GM06990 (cell line): ENCODE data around the gene CALD1.
A peak's percentile ranks its signal among the peaks of the same experiment; 100 is the strongest.

Source experiments
- DNase-seq: peaks from one replicate; pipeline ENCODE4 v3.0.0-alpha.2; 2011; ENCODE audit not compliant: insufficient read length; ENCODE audit errors: extremely low read depth
- H3K27me3 ChIP-seq: replicated peaks from 2 replicates; pipeline ENCODE4 v1.6.0; 2011; ENCODE audit warnings: low read length; ENCODE audit not compliant: control insufficient read depth, insufficient read depth
- H3K36me3 ChIP-seq: 2 replicates; pipeline ENCODE4 v1.5.1; 2011; ENCODE audit warnings: low read length; ENCODE audit not compliant: control insufficient read depth, insufficient read depth
- H3K4me3 ChIP-seq: replicated peaks from 2 replicates; pipeline ENCODE4 v1.5.1; 2011; ENCODE audit warnings: low read depth, mild to moderate bottlenecking, control low read depth, low read length
- CTCF ChIP-seq: IDR thresholded peaks from 2 replicates; pipeline ENCODE4 v1.5.1; 2011; ENCODE audit warnings: low read length, control low read depth, mild to moderate bottlenecking, inconsistent platforms; ENCODE audit not compliant: insufficient read depth, poor library complexity, severe bottlenecking

The CALD1 gene

GRCh38 chr7:134766779-134767519, 12.5 kb upstream of the CALD1 start:
- DNase-seq: peak; percentile 46
- Histone ChIP-seq H3K4me3 (no peak overlapping the region), H3K27me3 (no peaks in the 10 kb centered on the region), H3K36me3 (no peaks in the 10 kb centered on the region)
- no peak for TF ChIP-seq CTCF

GRCh38 chr7:134767520-134768168, 11.8 kb upstream of the CALD1 start:
- DNase-seq: no peak
- H3K4me3 ChIP-seq: no peak overlapping the region
- no peak for TF ChIP-seq CTCF
- no peaks in the 10 kb centered on the region for H3K27me3 ChIP-seq
- no peaks in the 10 kb centered on the region for H3K36me3 ChIP-seq

GRCh38 chr7:134768243-134768642, 11.2 kb upstream of the CALD1 start:
- no peaks in the 10 kb centered on the region for H3K27me3 ChIP-seq
- TF ChIP-seq CTCF: no peak

GRCh38 chr7:134770676-134771075, 8.8 kb upstream of the CALD1 start:
- Histone ChIP-seq H3K36me3 (no peaks in the 10 kb centered on the region), H3K4me3 (no peak overlapping the region), H3K27me3 (no peaks in the 10 kb centered on the region)
- TF ChIP-seq CTCF: no peak
- DNase-seq: no peak

More at GRCh38 chr7:134768243-134768642, 11.2 kb upstream of the CALD1 start:
- DNase-seq: no peak
- Histone ChIP-seq H3K36me3 (no peaks in the 10 kb centered on the region), H3K4me3 (no peak overlapping the region)

- no peak overlapping the region for H3K4me3 ChIP-seq
Observed at GRCh38 chr7:134771111-134771510, 8.3 kb upstream of the CALD1 start.

More at GRCh38 chr7:134771111-134771510, 8.3 kb upstream of the CALD1 start:
- H3K27me3 ChIP-seq: no peaks in the 10 kb centered on the region
- no peaks in the 10 kb centered on the region for H3K36me3 ChIP-seq
- no peak for TF ChIP-seq CTCF
- no peak for DNase-seq
